ENCODE results near the gene RAPH1.
A peak's percentile ranks its signal among the peaks of the same experiment; 100 is the strongest.

The RAPH1 gene

DNA sequence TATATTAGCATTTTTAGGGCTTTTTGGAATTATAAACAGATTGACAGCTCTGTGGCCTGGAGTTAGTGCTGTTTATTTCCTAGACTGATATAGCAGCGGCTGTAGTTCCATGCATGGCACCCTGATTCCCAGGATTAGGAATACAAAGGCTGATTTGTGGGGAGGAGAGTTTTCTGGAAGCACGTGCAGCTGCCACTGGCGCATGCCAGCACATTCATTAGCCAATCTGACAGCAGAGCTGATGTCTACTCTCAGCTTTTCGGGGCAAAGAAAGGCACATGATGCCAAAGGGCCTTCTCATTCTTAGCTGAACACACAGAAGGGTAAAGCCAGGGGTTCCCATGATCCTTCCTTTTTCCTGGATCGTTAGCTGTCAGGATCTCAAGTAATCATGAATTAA is 45.7 kb upstream of the RAPH1 start:
- no peaks in the 10 kb centered on the region for H3K36me3 ChIP-seq (ENCODE audit: control insufficient read depth, insufficient read depth, low read length)
- TF ChIP-seq, protein P1, sequence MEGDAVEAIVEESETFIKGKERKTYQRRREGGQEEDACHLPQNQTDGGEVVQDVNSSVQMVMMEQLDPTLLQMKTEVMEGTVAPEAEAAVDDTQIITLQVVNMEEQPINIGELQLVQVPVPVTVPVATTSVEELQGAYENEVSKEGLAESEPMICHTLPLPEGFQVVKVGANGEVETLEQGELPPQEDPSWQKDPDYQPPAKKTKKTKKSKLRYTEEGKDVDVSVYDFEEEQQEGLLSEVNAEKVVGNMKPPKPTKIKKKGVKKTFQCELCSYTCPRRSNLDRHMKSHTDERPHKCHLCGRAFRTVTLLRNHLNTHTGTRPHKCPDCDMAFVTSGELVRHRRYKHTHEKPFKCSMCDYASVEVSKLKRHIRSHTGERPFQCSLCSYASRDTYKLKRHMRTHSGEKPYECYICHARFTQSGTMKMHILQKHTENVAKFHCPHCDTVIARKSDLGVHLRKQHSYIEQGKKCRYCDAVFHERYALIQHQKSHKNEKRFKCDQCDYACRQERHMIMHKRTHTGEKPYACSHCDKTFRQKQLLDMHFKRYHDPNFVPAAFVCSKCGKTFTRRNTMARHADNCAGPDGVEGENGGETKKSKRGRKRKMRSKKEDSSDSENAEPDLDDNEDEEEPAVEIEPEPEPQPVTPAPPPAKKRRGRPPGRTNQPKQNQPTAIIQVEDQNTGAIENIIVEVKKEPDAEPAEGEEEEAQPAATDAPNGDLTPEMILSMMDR (IDR thresholded peaks at IDR 0.05; ENCODE audit: insufficient read depth, low read length, poor library complexity, severe bottlenecking): no peak
- no peak for DNase-seq (ENCODE audit: extremely low read depth, insufficient read length)
- peaks cover 2% of the 10 kb centered on the region; the same call in 1 of the 2 replicates for H3K27me3 ChIP-seq (replicated peaks; ENCODE audit: control insufficient read depth, insufficient read depth, low read length)
- no peak overlapping the region for H3K4me3 ChIP-seq (replicated peaks; ENCODE audit: low read depth, low read length)

DNA sequence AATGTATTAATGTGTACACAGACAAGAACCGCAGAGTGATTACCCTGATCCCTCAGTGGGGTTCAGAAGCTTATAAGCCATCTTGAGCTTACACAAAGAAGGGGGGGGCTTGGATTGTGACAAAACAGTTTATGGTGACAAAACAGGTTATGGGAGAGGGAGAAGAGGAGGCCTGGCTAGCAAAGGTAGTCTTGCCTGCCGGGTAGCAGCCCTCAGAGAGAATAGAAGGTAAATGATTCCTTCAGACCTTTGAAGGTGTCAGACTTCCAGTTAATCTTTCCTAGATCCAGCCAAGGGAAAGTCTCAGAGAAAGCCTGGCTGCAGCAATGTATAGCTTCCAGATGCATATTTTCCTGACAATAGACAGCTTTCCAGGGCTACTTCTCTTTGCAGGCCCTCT is 44.6 kb upstream of the RAPH1 start:
- DNase-seq (ENCODE audit: extremely low read depth, insufficient read length): no peak
- Histone ChIP-seq H3K27me3 (replicated peaks; ENCODE audit: control insufficient read depth, insufficient read depth, low read length) (peaks cover 2% of the 10 kb centered on the region; the same call in 1 of the 2 replicates), H3K36me3 (ENCODE audit: control insufficient read depth, insufficient read depth, low read length) (no peaks in the 10 kb centered on the region), H3K4me3 (replicated peaks; ENCODE audit: low read depth, low read length) (no peak overlapping the region)
- TF ChIP-seq, protein P1 (IDR thresholded peaks at IDR 0.05; ENCODE audit: insufficient read depth, low read length, poor library complexity, severe bottlenecking): no peak

DNA sequence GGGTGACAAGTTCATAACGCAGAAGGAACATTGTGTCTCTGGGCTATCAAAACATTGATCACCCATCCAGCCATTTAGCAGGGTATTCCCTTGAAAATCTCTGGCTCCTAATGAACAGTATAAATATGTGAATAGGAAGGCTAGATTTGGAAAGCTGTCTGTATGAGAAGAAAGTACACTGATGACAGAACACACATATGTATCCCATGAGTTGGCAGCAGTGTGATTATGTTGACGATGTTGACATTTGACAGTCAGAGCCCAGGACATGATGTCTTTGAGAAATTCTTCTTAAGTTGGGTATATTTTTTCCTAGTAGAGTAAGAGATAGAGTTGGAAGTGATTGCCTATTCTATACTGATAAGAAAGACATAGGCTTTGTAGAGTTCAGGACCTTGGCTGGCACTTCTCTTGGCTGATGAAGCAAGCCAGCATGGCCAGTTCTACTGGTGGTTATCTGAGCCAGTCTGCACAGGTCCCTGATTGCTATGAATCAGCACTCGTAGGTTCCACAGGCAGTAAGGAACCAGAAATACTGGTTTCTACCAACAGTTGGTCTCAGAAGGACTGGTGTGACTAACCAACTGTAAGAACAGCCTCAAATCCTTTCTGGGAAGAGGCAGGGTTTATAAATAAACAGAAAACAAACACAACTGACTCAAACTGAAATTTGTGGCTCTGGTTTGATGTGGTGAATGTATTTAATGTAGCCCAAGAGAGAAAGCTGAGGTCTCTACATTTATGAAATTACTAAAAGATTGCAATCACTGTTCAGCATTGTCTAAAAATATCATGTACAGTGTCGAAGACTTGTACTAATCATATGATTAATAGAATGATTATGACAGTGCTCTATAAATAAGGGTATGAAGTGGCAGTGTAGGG is 43.9 kb upstream of the RAPH1 start:
- Histone ChIP-seq H3K27me3 (replicated peaks; ENCODE audit: control insufficient read depth, insufficient read depth, low read length) (peaks cover 2% of the 10 kb centered on the region; the same call in 1 of the 2 replicates), H3K36me3 (ENCODE audit: control insufficient read depth, insufficient read depth, low read length) (no peaks in the 10 kb centered on the region), H3K4me3 (replicated peaks; ENCODE audit: low read depth, low read length) (no peak overlapping the region)
- TF ChIP-seq, protein P1 (IDR thresholded peaks at IDR 0.05; ENCODE audit: insufficient read depth, low read length, poor library complexity, severe bottlenecking): no peak
- peak; percentile 63 for DNase-seq (ENCODE audit: extremely low read depth, insufficient read length)

DNA sequence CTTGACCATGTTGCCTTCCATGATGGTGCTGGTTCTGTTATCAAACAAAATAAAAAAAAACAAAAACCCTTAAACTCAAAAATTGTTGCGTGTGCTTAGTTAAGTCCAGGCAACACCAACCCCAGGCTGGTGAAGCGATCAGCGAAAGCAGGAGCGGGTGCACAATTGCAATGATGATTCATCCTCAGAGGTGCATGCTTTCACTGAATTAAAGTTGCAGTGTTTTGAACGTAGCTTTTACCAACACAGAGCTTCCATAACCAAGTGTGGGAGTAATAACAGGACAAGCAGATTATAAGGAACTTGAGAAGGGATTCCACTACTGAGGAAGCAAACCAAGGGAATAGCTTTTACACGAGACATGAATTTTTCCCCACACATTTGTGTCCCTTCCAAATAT is 39.7 kb upstream of the RAPH1 start:
- no peak for DNase-seq (ENCODE audit: extremely low read depth, insufficient read length)
- no peaks in the 10 kb centered on the region; the same call in 1 of the 2 replicates for H3K27me3 ChIP-seq (replicated peaks; ENCODE audit: control insufficient read depth, insufficient read depth, low read length)
- TF ChIP-seq, protein P1 (IDR thresholded peaks at IDR 0.05; ENCODE audit: insufficient read depth, low read length, poor library complexity, severe bottlenecking): no peak

DNA sequence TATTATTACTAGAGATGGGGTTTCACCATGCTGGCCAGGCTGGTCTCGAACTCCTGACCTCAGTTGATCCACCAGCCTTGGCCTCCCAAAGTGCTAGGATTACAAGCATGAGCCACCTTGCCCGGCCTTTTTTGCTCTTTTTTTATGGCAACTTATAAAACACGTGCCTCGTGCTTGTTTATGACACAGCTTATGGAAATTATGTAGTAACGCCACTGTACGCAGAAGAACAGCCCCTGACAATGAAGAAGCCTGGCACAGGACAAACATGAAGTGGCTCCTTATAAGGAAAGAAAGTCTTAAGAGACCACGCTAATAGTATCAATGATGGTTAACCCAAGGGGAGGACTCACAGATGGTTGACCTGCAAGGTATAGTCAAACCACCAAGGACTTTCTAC is 37.2 kb upstream of the RAPH1 start:
- no peak overlapping the region for H3K4me3 ChIP-seq (replicated peaks; ENCODE audit: low read depth, low read length)
- no peaks in the 10 kb centered on the region for H3K36me3 ChIP-seq (ENCODE audit: control insufficient read depth, insufficient read depth, low read length)
- no peaks in the 10 kb centered on the region; the same call in 1 of the 2 replicates for H3K27me3 ChIP-seq (replicated peaks; ENCODE audit: control insufficient read depth, insufficient read depth, low read length)
- no peak for DNase-seq (ENCODE audit: extremely low read depth, insufficient read length)
- TF ChIP-seq, protein P1 (IDR thresholded peaks at IDR 0.05; ENCODE audit: insufficient read depth, low read length, poor library complexity, severe bottlenecking): no peak

More for the DNA sequence above, 39.7 kb upstream of the RAPH1 start:
- Histone ChIP-seq H3K4me3 (replicated peaks; ENCODE audit: low read depth, low read length) (no peak overlapping the region), H3K36me3 (ENCODE audit: control insufficient read depth, insufficient read depth, low read length) (no peaks in the 10 kb centered on the region)
